ENCODE measurements around the gene UBE2E2.

UBE2E2 gene

DNA sequence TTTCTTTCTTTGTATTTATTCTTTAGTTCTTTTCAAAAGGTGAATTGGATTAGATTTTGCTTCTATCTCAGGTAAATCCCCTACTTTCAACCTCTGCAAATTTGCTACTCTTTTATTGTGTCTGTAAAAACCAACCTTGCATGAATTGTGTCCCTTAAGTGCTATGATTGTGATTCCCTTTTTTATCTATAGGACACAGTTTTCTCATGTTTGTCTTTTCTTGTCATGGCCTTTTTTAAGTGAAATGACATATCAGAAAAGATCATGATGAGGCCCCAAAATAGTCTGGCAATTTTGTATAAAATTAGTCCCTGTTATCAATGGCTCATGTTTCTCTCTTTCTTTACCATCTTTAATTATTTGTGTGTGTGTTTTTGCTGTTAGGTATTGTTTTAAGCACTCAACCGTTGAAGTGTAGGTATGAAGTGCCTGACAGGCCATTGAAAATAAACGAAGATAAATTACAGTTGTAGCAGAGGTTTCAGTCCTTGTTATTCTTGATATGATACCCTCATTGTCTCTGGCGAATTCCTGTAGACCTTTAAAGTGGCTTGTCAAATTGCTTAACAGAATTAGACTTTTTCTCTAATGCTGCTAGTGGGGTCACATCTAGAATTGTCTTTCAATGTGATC lies 184.3 kb downstream of the UBE2E2 start:
- no peaks in the 10 kb centered on the region for H3K27me3 Mint-ChIP-seq
- peaks cover 0 to 7% of the 10 kb centered on the region in 2 donors for H3K9me3 Mint-ChIP-seq
- ATAC-seq, result no peak
- DNase-seq, result no peak
- peaks cover 6% of the 10 kb centered on the region for H3K4me1 Mint-ChIP-seq
- no peak overlapping the region for H3K4me3 Mint-ChIP-seq
- no peak overlapping the region for H3K27ac Mint-ChIP-seq

DNA sequence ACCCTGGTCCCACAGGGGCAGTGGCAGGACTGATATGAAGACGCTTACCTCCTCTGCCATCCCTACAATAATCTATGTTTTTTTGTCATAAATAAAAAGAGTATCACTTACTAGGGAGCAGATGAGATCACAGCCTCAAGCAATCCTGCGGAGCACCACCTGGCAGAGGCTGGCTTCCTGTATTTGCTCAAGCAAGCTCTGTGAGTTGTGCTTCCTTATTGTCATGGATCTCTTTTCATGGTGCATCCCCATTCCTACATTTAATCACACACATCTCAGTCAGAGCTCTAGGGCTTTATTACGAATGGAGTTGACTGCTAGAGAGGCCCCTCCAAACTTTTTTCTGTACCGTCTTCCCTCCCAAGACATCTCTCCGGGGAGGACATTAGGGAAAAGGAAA lies 186.0 kb downstream of the UBE2E2 start:
- ATAC-seq (no peak), DNase-seq (no peak)
- H3K4me1 Mint-ChIP-seq, result peaks cover 6% of the 10 kb centered on the region
- H3K27ac Mint-ChIP-seq, result no peak overlapping the region
- H3K4me3 Mint-ChIP-seq, result no peak overlapping the region
- peaks cover 0 to 7% of the 10 kb centered on the region in 2 donors for H3K9me3 Mint-ChIP-seq
- no peaks in the 10 kb centered on the region for H3K27me3 Mint-ChIP-seq

GRCh38 chr3:23389686-23390085 lies 186.6 kb downstream of the UBE2E2 start:
- Mint-ChIP-seq H3K27ac (no peak overlapping the region), H3K9me3 (peaks cover 0 to 7% of the 10 kb centered on the region in 2 donors)

GRCh38 chr3:23390446-23390845 lies 187.3 kb downstream of the UBE2E2 start:
- H3K4me1 Mint-ChIP-seq, result peaks cover 14% of the 10 kb centered on the region
- H3K9me3 Mint-ChIP-seq, result peaks cover 0 to 7% of the 10 kb centered on the region in 2 donors
- no peaks in the 10 kb centered on the region for H3K27me3 Mint-ChIP-seq
- H3K4me3 Mint-ChIP-seq, result no peak overlapping the region
- no peak for DNase-seq
- no peak for ATAC-seq
- no peak overlapping the region for H3K27ac Mint-ChIP-seq

More at GRCh38 chr3:23389686-23390085, 186.6 kb downstream of the UBE2E2 start:
- Mint-ChIP-seq H3K4me3 (no peak overlapping the region), H3K27me3 (no peaks in the 10 kb centered on the region), H3K4me1 (peaks cover 7% of the 10 kb centered on the region)
- ATAC-seq, result no peak
- DNase-seq, result no peak

DNA sequence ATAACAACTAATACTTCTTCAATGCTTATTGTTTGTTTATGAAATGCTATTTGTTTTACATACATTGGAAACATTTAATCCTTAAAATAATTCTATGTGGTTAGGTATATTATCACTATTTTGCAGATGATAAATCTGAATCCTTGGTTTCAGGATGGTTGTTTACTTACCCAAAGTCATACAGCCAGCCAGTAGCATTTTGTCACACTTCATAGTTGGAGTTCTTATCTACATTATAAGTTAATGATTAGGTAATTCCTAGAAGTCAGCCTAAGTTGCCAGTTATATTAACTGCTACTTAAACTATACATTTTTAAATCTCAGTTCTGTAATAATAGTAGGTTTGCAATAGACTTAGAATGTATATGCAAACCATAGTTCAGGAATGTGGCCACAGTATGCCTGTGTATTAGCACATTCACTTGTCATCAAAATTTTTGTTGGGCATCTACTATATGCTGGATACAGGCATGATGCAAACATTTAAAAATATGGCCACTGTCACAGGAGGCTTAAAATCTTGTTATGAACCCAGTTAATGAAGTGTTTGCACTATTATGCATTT lies 187.9 kb downstream of the UBE2E2 start:
- H3K4me3 Mint-ChIP-seq, result no peak overlapping the region
- no peak for DNase-seq
- no peak for ATAC-seq
- no peaks in the 10 kb centered on the region for H3K27me3 Mint-ChIP-seq
- H3K9me3 Mint-ChIP-seq, result peaks cover 0 to 7% of the 10 kb centered on the region in 2 donors
- peaks cover 14% of the 10 kb centered on the region for H3K4me1 Mint-ChIP-seq
- no peak overlapping the region for H3K27ac Mint-ChIP-seq

GRCh38 chr3:23395115-23395514 lies 192.0 kb downstream of the UBE2E2 start:
- ATAC-seq (no peak), DNase-seq (no peak)
- Mint-ChIP-seq H3K4me3 (no peak overlapping the region), H3K27ac (no peak overlapping the region), H3K4me1 (peaks cover 19% of the 10 kb centered on the region), H3K27me3 (peaks cover 4% of the 10 kb centered on the region), H3K9me3 (peaks cover 0 to 5% of the 10 kb centered on the region in 2 donors)

GRCh38 chr3:23396746-23397145 lies 193.6 kb downstream of the UBE2E2 start:
- DNase-seq (no peak), ATAC-seq (no peak)
- no peaks in the 10 kb centered on the region for H3K9me3 Mint-ChIP-seq
- H3K4me3 Mint-ChIP-seq, result no peak overlapping the region
- peaks cover 14% of the 10 kb centered on the region for H3K4me1 Mint-ChIP-seq
- H3K27me3 Mint-ChIP-seq, result peaks cover 17% of the 10 kb centered on the region
- no peak overlapping the region for H3K27ac Mint-ChIP-seq

DNA sequence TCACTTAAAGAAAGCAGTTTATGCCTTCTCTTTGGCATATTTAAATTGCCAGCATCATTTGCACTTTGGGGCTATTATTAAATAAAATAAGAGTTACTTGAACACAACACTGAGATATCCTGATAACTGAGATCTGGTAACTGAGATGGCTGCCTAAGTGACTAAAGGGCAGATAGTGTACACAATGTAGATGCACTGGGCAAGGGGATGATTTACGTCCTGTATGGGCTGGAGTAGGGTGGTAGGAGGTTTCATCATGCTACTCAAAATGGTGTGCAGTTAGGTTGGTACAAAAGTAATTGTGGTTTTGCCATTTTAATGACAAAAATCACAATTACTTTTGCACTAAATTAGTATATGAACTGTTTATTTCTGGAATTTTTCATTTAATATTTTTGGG lies 196.1 kb downstream of the UBE2E2 start:
- Mint-ChIP-seq H3K4me1 (peaks cover 31% of the 10 kb centered on the region), H3K9me3 (no peaks in the 10 kb centered on the region), H3K27ac (no peak overlapping the region), H3K27me3 (peaks cover 17% of the 10 kb centered on the region), H3K4me3 (no peak overlapping the region)
- ATAC-seq (no peak), DNase-seq (no peak)

DNA sequence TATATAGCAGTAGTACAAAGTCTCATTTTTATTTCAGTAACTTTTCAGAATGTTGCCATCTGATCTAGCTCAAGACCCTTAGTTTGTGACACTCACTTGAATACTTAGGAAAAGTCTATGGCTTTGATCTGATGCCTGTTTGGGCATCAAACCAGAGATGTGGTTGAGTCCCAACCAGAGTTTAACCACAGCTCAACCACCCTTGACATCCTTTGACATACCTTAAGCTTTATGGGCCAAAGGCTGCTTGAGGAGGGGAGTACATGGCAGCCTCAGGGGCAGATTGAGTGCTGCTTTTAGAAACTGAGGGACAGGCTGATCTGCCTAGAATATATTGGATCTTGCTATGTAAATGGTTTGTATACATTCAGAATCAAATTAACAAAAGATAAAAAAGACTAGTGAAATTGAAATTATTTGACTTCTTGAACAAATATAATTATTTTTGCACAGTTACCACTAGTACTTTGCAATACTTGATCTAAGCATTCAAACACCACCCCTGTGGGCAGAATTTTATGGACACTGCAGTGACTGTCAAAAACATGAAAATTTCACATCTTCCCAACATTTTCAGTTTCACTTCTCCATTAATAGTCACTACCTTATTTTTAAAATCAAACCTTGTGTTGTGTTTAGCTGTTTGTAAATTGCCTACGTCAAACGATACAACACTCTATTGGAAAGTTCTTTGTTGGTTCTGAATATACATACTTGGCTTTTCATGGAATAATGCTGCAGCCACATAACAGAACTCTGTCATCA lies 199.8 kb downstream of the UBE2E2 start:
- Mint-ChIP-seq H3K4me3 (no peak overlapping the region), H3K27me3 (peaks cover 32% of the 10 kb centered on the region), H3K27ac (no peak overlapping the region), H3K4me1 (peaks cover 17% of the 10 kb centered on the region), H3K9me3 (no peaks in the 10 kb centered on the region)
- ATAC-seq (peak; percentile 67), DNase-seq (peak; percentile 8 to 23)

DNA sequence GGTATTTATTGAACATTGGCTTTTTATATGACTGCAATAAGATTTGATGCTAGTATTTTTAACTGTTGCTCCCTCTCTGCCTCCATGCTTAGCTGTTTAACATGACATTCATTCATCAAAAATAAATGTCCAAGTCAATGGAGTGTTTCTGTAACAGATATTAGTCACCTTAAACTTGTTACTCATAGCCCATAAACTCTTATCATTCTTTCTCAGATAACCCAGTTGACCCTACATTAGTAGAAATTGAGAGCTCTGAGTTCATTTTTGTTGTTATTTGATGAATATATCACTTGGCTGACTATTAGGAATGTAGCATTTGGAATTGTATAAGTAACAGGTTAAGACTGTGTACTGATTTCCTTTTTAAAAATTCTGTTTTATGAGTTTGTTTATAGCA lies 201.1 kb downstream of the UBE2E2 start:
- Mint-ChIP-seq H3K27ac (no peak overlapping the region), H3K4me1 (peaks cover 17% of the 10 kb centered on the region), H3K9me3 (no peaks in the 10 kb centered on the region), H3K4me3 (no peak overlapping the region), H3K27me3 (peaks cover 32% of the 10 kb centered on the region)
- ATAC-seq (no peak), DNase-seq (no peak)

GRCh38 chr3:23405081-23405480 lies 202.0 kb downstream of the UBE2E2 start:
- peaks cover 28% of the 10 kb centered on the region for H3K27me3 Mint-ChIP-seq
- ATAC-seq, result no peak
- H3K4me1 Mint-ChIP-seq, result peaks cover 17% of the 10 kb centered on the region
- H3K9me3 Mint-ChIP-seq, result no peaks in the 10 kb centered on the region
- DNase-seq, result no peak
- no peak overlapping the region for H3K27ac Mint-ChIP-seq
- no peak overlapping the region for H3K4me3 Mint-ChIP-seq

DNA sequence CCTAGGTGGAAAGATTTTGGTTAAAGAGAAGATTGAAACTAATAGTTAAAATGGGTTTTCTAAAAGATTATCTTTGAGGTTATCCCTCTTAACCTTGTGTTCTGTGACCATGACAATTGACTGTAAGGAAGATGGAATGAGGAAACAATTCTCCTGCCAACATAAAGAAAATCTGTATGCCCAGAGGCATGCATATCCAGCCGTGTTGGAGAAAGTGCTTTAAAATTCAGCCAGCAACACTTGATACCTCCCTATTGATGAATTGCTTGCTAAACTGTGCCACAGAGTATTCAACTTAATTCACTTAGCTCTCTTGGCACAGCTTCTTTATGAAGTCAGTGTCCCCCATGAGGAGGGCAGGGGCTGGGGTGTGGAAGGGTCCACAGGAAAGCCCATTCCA lies 203.5 kb downstream of the UBE2E2 start:
- no peak overlapping the region for H3K27ac Mint-ChIP-seq
- no peak for ATAC-seq
- peaks cover 23% of the 10 kb centered on the region for H3K27me3 Mint-ChIP-seq
- no peaks in the 10 kb centered on the region for H3K9me3 Mint-ChIP-seq
- DNase-seq, result no peak
- no peak overlapping the region for H3K4me3 Mint-ChIP-seq
- peaks cover 23% of the 10 kb centered on the region for H3K4me1 Mint-ChIP-seq

- no peak overlapping the region for H3K4me3 Mint-ChIP-seq
- H3K4me1 Mint-ChIP-seq, result peaks cover 9% of the 10 kb centered on the region
- peaks cover 6 to 10% of the 10 kb centered on the region in 2 donors for H3K9me3 Mint-ChIP-seq
- H3K27ac Mint-ChIP-seq, result no peak overlapping the region
- ATAC-seq, result no peak
- no peak for DNase-seq
- no peaks in the 10 kb centered on the region for H3K27me3 Mint-ChIP-seq
Observed at GRCh38 chr3:23418026-23418425, 214.9 kb downstream of the UBE2E2 start.

GRCh38 chr3:23421811-23422516 lies 218.8 kb downstream of the UBE2E2 start:
- Mint-ChIP-seq H3K27ac (no peak overlapping the region), H3K4me1 (peaks cover 9% of the 10 kb centered on the region), H3K9me3 (peaks cover 0 to 7% of the 10 kb centered on the region in 2 donors), H3K27me3 (no peaks in the 10 kb centered on the region), H3K4me3 (no peak overlapping the region)
- no peak for ATAC-seq
- no peak for DNase-seq

DNA sequence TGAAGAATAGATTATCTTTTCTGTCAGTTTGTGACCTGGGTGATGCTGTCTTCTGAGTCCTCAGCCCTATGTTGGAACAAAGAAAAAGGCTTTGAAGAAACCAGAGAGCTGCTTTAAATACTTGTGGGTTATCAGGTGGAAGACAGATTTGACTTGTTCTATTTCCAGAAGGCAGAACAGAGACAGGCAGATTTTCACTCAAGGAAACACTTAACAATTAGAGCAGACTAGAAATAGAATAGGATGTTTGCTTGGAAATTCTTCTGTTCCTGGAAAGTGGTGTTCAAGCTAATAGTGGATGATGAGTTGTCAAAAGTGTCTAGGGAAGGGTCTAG lies 219.4 kb downstream of the UBE2E2 start:
- Mint-ChIP-seq H3K4me1 (peaks cover 9% of the 10 kb centered on the region), H3K27me3 (no peaks in the 10 kb centered on the region), H3K9me3 (peaks cover 0 to 7% of the 10 kb centered on the region in 2 donors), H3K4me3 (no peak overlapping the region), H3K27ac (no peak overlapping the region)
- DNase-seq, result no peak
- ATAC-seq, result no peak

DNA sequence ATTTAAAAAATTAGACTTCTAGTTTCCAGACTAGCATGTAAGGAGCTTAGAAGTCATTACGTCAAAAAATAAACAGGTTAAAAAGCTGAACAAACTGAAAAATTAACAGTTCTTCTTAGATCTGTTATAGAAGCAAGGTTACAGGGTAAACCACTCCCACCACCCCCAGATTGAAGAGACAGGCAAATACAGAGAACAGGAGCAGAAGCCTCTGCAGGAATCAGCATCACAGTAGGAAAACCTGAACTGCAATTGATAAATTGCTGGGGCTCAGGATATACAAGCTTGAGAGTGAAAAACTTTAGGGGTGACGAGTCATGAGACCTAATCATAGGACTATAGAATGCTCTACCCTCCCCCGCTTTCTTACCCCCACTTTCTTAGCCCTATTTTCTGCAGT lies 222.3 kb downstream of the UBE2E2 start:
- Mint-ChIP-seq H3K9me3 (peaks cover 0 to 7% of the 10 kb centered on the region in 2 donors), H3K4me3 (no peak overlapping the region), H3K4me1 (peaks cover 12% of the 10 kb centered on the region), H3K27me3 (no peaks in the 10 kb centered on the region), H3K27ac (no peak overlapping the region)
- ATAC-seq (no peak), DNase-seq (no peak)

All from stimulated activated naive CD8-positive, alpha-beta T cell treated with anti-CD3 and anti-CD28 coated beads, Interleukin-15, amount 100 ng/mL, for 72 hours (primary cell).